Stomach (tissue), 9 donors: ENCODE measurements around the gene CFAP65. TPM values are rescaled to one million over a fixed set of nuclear protein-coding genes. Genes with fewer than 3 reads are reported as not detected.

Experiments used
- DNase-seq, 2 donors: peaks; one replicate each; pipeline versions ENCODE4 v3.0.0 to v3.0.0-alpha.2; 2013 to 2019
- H3K27ac ChIP-seq, 5 donors: fragments of 200-600 bp in 4 of 5; sonication (generic) in 4 of 5; one replicate each; pipeline ENCODE4 v1.5.1; 2013 to 2019; ENCODE audit warnings: mild to moderate bottlenecking in 1 of 5, moderate library complexity in 1 of 5
- H3K27me3 ChIP-seq, 3 donors: fragments of 200-600 bp; sonication (generic); one replicate each; pipeline ENCODE4 v1.5.1; 2017 to 2019; ENCODE audit warnings: mixed run types in 1 of 3
- H3K36me3 ChIP-seq, 4 donors: fragments of 200-600 bp; sonication (generic); 1 replicate in 3 of 4; 2 replicates in 1 of 4; pipeline ENCODE4 v1.5.1; 2016 to 2019
- H3K4me1 ChIP-seq, 4 donors: fragments of 200-600 bp; sonication (generic); one replicate each; pipeline ENCODE4 v1.5.1; 2016 to 2019
- H3K4me3 ChIP-seq, 4 donors: fragments of 200-600 bp; sonication (generic) in 3 of 4; one replicate each; pipeline ENCODE4 v1.5.1; 2016 to 2019; ENCODE audit warnings: mild to moderate bottlenecking in 1 of 4
- H3K9me3 ChIP-seq, 4 donors: fragments of 200-600 bp; sonication (generic); one replicate each; pipeline ENCODE4 v1.5.1; 2016 to 2019
- CTCF ChIP-seq, 7 experiments: fragments of 450-650 bp in 4 of 7; fragments of 200-600 bp in 3 of 7; sonication (generic) in 3 of 7; IDR thresholded peaks; one replicate each; pipeline ENCODE4 v1.5.1; 2016 to 2019; ENCODE audit warnings: antibody characterized with exemption in 7 of 7, control low read depth in 2 of 7, mild to moderate bottlenecking in 1 of 7
- EP300 ChIP-seq: sonication (generic); formaldehyde crosslinking; IDR thresholded peaks from one replicate; pipeline ENCODE4 v1.6.1; 2017; ENCODE audit warnings: antibody characterized with exemption
- POLR2A ChIP-seq, 4 donors: fragments of 450-650 bp; IDR thresholded peaks; one replicate each; pipeline ENCODE4 v1.6.1; 2016; ENCODE audit warnings: antibody characterized with exemption in 4 of 4, control low read depth in 2 of 4, mild to moderate bottlenecking in 1 of 4, moderate library complexity in 1 of 4
- POLR2AphosphoS5 ChIP-seq, 3 donors: sonication (generic); formaldehyde crosslinking; IDR thresholded peaks; one replicate each; pipeline ENCODE4 v1.6.1; 2016; ENCODE audit warnings: antibody characterized with exemption in 3 of 3
- WGBS, 5 donors: extraction: QIAGEN DNeasy Blood & Tissue Kit in 3 of 5; methylation state at CpG; one replicate each; pipeline versions ENCODE4 v1.1.5 to v1.1.7; 2013 to 2018; 5-methylcytosine and 5-hydroxymethylcytosine counted together
- intact Hi-C: fragments of 100-400 bp; cut with DNase I; formaldehyde crosslinking; loops from one replicate; pipeline ENCODE4 v1.15.1; 2023; ENCODE audit warnings: low total_unique reads
- polyA plus RNA-seq, 3 donors: library from polyadenylated mRNA; stranded (reverse); fragments of 200-250 nt; gene quantifications; one replicate each; pipeline ENCODE4 v1.2.3, GENCODE V29; 2013
- total RNA-seq, 5 donors: library from RNA; depleted of rRNA; stranded (reverse); fragments of >200 nt; gene quantifications; one replicate each; pipeline versions ENCODE4 v1.1.0 to v1.2.3, GENCODE V29; 2014 to 2016
- donor health status: healthy with polysubstance abuse.
- donor health status: Bipolar disorder and iron deficiency.
- donor health status: healthy.

CFAP65 gene
- total and polyA plus RNA-seq, 8 donors = 0.10 to 2.6 TPM; not detected in 6

GRCh38 chr2:219087361-219087760 is 46.0 kb upstream of the CFAP65 start:
- H3K9me3 ChIP-seq = no peaks in the 10 kb centered on the region

GRCh38 chr2:219086196-219086595 is 44.9 kb upstream of the CFAP65 start:
- TF ChIP-seq CTCF (IDR thresholded peaks at IDR 0.05) = no peak
- TF ChIP-seq POLR2AphosphoS5 (IDR thresholded peaks at IDR 0.05) = no peak
- no peak for TF ChIP-seq POLR2A (IDR thresholded peaks at IDR 0.05)
- TF ChIP-seq EP300 = no peak
- no peak for DNase-seq
- Histone ChIP-seq H3K4me3 (no peak overlapping the region), H3K36me3 (no peaks in the 10 kb centered on the region), H3K9me3 (no peaks in the 10 kb centered on the region), H3K27ac (no peak overlapping the region), H3K4me1 (peaks cover 10 to 39% (median 20%) of the 10 kb centered on the region in 4 donors), H3K27me3 (no peaks in the 10 kb centered on the region)
- intact Hi-C loops = no loop called here

More at GRCh38 chr2:219087361-219087760, 46.0 kb upstream of the CFAP65 start:
- 85 to 93% (median 90%) methylated on average over 5 of the region's 5 CpGs for WGBS, 5 donors
- no peaks in the 10 kb centered on the region for H3K27me3 ChIP-seq
- H3K4me3 ChIP-seq = no peak overlapping the region
- H3K36me3 ChIP-seq = no peaks in the 10 kb centered on the region
- DNase-seq = no peak
- intact Hi-C loops = no loop called here
- no peak overlapping the region for H3K27ac ChIP-seq
- peaks cover 0 to 27% (median 14%) of the 10 kb centered on the region in 4 donors for H3K4me1 ChIP-seq
- no peak for TF ChIP-seq EP300
- no peak for TF ChIP-seq CTCF (IDR thresholded peaks at IDR 0.05)
- TF ChIP-seq POLR2A (IDR thresholded peaks at IDR 0.05) = no peak
- TF ChIP-seq POLR2AphosphoS5 (IDR thresholded peaks at IDR 0.05) = no peak

GRCh38 chr2:219084791-219085190 is 43.5 kb upstream of the CFAP65 start:
- Histone ChIP-seq H3K9me3 (no peaks in the 10 kb centered on the region), H3K4me3 (no peak overlapping the region), H3K27me3 (no peaks in the 10 kb centered on the region), H3K36me3 (no peaks in the 10 kb centered on the region), H3K4me1 (peaks cover 16 to 51% (median 29%) of the 10 kb centered on the region in 4 donors), H3K27ac (no peak overlapping the region)
- no peak for DNase-seq
- TF ChIP-seq EP300 = no peak
- no peak for TF ChIP-seq POLR2A (IDR thresholded peaks at IDR 0.05)
- TF ChIP-seq CTCF (IDR thresholded peaks at IDR 0.05) = no peak
- TF ChIP-seq POLR2AphosphoS5 (IDR thresholded peaks at IDR 0.05) = no peak
- intact Hi-C loops = no loop called here

GRCh38 chr2:219082332-219082958 is 41.1 kb upstream of the CFAP65 start:
- H3K4me3 ChIP-seq = no peak overlapping the region
- peak overlapping the region; percentile 70 to 95 (median 82) for H3K27ac ChIP-seq
- no peaks in the 10 kb centered on the region for H3K27me3 ChIP-seq
- H3K9me3 ChIP-seq = no peaks in the 10 kb centered on the region
- peak; percentile 49 to 65 for DNase-seq
- H3K36me3 ChIP-seq = peaks cover 0 to 9% (median 8%) of the 10 kb centered on the region in 4 donors
- intact Hi-C loops = no loop called here
- WGBS, 5 donors = 21 to 57% (median 43%) methylated on average over 5 of the region's 5 CpGs
- peaks cover 24 to 54% (median 37%) of the 10 kb centered on the region in 4 donors for H3K4me1 ChIP-seq
- peak in 1 of 3 donors; percentile 52 for TF ChIP-seq POLR2AphosphoS5 (IDR thresholded peaks at IDR 0.05)
- TF ChIP-seq POLR2A (IDR thresholded peaks at IDR 0.05) = no peak

GRCh38 chr2:219081701-219082331 is 40.5 kb upstream of the CFAP65 start:
- no peak overlapping the region for H3K4me3 ChIP-seq
- H3K27ac ChIP-seq = peak overlapping the region; percentile 70 to 95 (median 82)
- H3K4me1 ChIP-seq = peaks cover 24 to 49% (median 37%) of the 10 kb centered on the region in 4 donors
- no peaks in the 10 kb centered on the region for H3K27me3 ChIP-seq
- intact Hi-C loops = no loop called here
- DNase-seq = peak in 1 of 2 donors; percentile 73
- no peak for TF ChIP-seq CTCF (IDR thresholded peaks at IDR 0.05)
- TF ChIP-seq POLR2A (IDR thresholded peaks at IDR 0.05) = no peak
- no peak for TF ChIP-seq POLR2AphosphoS5 (IDR thresholded peaks at IDR 0.05)
- no peak for TF ChIP-seq EP300
- H3K9me3 ChIP-seq = no peaks in the 10 kb centered on the region
- H3K36me3 ChIP-seq = peaks cover 0 to 15% (median 15%) of the 10 kb centered on the region in 4 donors
